Activated CD8-positive, alpha-beta memory T cell treated with anti-CD3 and anti-CD28 coated beads for 4 hours (primary cell): ENCODE results near the gene SLC6A13.
"Not testable (repeated sequence)": the region's sequence is repeated elsewhere in the genome, so short reads cannot be mapped to it uniquely, and the experiment has no call there.

Source experiments
- DNase-seq, 2 donors: peaks; one replicate each; pipeline ENCODE4 v3.0.0-alpha.2; 2020; ENCODE audit warnings: low read depth in 2 of 2

The SLC6A13 gene

DNA sequence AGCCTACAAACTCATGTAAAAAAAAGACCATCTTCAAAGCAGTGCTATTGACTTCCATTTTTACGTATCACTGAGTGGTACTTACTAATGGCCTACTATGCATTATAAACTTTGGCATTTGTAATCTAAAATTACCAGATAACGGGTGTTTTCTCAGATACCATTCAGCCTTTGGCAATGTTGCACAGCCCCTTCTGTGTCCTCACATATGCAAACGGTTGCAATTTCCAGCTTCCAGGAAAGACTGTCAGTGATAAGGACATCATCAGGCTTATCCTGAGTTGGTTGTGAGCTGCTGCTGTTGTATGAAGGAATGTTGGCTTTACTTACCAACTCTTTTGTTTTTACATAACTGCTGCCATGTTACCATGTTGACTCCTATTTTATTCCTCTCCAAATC is 1.6 kb upstream of the SLC6A13 start:
- DNase-seq, result no peak

DNA sequence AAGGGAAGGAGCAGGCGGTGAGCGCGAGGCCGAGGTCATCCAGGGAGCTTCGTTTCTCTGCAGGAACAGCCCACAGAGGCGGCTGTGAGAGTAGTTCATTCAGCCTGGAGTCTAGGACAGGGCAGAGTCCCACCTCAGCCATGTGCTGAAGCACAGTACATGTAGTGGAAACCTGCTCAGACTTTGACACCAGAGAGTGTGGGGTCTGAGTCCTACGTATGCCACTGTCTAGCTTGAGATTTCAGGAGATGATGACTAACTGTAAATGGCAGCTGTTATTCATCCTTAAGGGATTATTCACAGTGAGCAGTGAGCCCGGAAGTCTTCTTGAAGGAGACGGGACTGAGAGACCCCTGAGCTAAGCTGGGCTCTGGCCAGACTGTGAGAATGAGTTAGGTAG is 938 bp upstream of the SLC6A13 start:
- no peak for DNase-seq

DNA sequence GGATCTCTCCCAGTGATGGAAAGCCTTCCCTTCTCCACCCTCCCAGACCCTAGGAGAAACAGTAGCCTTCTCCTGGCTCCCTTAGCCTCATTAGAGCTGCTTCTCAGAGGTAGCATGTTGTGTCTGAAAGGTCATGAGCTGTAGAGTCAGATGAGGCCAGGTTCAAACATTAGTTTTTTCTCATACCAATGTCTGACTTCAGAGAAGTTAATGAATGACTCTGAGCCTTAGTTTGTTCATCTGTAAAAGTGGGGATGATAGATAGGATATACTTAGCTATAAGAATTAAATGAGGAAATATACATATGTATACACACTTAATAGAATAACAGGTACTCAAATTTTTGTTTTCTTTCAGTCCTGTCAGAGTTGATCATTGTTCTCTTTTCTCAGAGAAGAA is 523 bp downstream of the SLC6A13 start:
- no peak for DNase-seq

DNA sequence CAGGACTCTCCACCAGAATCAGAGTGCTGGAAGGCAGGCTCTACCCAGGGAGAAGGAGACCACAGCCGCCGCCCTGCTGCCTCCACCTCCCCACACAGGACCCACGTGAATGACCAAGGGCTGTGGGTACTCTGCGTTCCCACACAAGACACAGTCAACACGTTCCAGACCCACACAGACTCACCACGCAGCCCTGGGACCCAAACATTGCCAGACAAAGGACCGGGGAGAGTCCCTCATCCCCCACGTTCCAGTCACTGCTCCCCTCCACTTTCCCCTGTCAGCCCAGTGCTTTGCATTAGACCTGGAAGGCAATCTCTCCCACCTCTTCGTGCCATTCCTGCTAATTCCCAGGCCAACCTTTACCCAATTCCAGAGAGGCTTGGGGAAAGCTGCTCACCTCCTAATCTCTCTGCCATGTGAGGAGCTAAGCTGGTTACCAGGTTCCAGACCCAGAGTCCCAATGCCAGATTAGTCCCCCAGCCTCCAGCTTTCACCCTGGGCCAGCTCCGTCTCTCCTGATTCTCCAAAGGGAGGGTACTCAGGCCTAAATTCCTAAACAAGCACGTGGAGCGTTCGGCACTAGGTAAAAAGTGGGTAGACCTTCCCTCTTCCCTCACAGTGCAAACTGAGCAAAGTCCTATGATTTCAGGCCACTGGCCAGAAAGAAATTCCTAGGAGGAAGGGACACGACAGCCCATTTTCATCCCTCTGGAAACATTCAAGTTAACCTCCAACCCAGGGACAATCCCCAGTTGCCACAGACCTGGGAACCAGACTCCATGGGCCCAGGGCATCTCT is 4.9 kb downstream of the SLC6A13 start:
- DNase-seq, result no peak

DNA sequence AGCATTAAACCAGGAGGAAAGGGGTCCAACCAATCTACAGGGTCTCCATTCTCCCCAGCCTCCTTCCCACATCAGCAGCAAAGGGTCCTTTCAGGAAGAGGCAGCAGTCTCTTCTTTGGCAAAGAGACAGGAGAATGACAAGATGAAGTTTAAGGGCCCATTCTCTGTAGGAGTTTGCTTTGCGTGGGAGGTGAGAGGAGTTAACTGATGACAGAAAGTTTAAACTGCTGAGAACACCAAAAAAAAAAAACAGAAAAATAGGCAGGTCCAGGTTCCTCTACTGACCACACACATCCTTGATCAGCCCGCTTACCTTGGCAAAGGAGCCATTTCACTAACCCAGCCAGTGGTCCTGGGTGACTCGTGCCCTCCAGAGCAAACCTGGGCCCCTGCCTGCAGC is 5.7 kb downstream of the SLC6A13 start:
- DNase-seq, result no peak

DNA sequence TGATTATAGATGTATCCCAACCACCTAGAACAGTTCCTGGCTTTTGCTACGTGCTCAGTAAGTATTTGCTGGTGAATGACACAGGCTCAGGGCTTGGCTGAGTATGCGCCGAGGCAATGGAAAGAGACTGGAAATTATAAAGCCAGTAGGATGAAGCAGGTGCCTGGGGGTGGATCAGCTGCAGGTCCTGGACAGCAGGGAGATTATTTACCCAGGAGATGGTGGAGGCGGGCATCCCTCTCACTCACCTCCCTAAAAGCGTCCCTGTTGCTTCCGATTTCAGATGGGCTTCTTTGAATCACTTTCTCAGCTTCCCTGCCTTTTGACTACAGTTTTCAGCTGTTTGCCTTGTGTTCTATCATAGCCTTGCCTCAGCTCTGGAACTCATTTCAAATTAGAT is 6.4 kb downstream of the SLC6A13 start:
- no peak for DNase-seq

DNA sequence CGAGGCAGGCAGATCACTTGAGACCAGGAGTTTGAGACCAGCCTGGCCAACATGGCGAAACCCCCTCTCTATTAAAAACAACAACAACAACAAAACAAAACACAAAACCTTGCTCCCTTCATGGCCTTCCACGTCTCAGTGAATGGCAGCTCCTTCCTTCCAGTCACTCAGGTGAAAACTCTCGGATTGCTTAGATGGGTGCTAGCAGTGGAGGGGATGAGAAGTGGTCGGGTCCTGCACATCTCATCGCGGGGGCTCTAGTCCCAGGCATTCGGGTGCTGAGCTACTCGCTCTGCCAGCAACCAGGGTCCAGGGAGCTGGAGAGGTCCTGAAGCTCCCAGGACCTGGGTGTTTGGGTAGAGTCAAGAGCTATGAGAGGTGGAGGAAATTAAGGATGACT is 7.7 kb downstream of the SLC6A13 start:
- no peak for DNase-seq

DNA sequence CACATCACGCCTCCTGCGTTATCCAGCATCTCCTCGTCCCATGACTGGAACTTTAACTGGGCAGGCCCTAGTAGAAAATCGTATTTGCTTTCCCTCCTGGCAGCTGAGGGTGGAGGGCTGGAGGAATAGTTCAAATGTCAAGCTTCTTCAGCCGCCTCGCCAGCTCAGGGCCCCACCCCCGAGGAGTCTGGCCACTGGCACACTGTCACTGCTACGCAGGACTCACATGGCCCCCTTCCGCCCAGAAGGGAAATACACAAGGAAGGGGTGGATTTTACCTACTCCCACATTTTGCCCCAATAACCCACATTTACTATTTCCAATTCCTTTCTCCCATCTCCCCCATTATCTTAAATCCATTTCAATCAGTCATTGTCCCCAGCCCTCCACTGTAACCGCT is 8.6 kb downstream of the SLC6A13 start:
- no peak for DNase-seq

DNA sequence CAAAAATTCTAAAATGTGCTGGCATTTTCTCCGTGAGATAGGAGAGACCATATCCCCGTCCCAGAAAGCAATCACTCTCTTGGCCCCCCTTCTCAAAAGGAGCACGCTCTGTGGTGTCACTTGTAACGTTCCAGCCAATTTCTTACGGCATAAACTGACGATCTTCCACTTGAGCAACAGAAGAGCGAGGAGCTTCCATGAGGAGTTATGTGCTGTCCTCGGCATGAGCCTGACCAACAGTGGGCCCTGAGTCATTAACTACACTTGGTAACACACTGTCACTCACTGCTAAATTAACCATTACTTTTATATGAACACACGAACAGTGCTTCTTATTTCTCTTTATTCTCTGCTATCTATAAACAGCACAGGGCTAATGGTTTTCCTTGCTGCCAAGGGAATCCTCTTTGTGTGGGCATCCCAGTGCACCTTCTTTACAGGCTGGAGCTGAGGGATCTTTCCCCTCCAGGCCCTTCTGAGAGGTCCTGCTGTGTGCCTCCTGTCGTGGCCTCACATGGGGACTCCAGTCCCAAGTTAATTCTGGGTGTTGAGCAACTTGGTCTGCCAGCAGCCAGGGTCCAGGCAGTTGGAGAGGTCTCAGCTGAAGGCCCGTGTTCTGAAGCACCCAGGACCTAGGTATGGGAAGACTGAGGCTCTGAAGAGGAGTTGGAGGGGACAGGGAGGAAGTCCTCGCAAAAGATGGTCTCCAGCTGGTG is 9.4 kb downstream of the SLC6A13 start:
- no peak for DNase-seq

DNA sequence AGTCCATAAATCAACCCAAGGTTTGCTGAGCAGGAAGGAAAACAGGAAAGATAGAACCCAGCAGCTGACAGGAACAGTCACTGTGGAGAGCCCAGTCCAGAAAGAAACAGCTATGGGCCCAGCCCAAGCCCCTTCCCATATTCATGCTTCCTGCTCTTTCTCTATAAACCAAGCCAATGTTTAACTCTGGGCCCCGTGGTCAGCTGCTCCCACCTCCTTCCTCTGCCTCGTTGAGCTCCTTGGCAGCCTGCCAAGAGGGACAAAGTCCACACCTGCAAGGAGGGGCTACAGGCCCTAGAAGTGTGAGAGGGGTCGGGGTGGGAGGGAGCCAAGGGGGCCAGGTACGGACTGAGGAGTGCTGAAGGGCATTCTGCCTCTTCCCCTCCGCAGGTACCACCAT is 10.0 kb downstream of the SLC6A13 start:
- no peak for DNase-seq

DNA sequence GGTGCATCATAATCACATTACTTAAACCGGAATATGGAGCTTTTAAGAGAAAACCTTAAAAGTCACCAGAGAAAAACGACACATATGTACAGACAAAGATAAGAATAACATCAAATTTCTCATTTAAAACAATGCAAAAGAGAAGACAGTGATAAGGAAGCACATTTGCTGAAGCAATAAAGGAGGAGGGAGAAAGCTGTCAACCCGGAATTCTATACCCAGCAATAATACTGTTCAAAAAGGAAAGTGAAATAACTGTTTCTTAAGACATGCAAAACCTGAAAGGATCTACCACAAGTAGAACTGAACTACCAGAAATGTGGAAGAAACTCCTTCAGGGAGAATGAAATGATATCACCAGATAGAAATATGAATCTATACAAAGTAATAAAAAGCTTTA is 15.4 kb downstream of the SLC6A13 start:
- no peak for DNase-seq

DNA sequence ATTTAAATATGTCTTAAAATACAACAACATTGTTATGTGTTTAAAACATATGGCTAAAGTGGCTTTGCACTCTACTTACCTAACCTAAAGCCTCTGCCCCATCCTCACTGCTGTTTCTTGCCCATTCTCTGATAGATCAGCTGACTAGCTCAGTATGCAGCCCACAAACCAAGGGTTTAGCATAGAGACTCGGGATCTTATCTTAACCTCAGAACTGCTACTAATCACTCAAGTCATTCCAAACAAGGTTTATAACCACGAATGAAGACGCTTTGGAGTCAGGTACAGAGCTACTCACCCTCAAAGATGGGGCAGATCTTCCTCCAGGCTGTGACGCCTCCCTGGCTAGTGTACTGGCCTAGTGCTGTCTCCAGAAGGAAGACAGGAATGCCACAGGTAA is 19.3 kb downstream of the SLC6A13 start:
- no peak for DNase-seq

DNA sequence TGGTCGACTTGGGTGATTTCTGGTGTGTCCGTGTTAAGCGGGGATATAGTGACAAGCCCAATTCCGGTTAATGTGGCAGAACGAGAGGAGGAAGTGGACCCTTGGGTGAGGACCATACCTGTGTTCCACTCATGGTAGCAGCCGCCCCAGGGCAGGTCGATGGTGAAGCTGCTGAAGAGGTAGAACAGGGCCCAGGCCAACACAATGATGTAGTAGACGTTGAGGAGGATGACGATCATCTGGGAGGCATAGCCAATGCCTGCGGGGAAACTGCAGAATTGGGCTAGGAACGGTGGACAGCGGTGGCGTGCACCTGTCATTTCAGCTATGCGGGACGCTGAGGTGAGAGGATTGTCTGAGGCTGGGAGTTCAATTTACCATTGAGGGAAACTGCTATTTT is 20.1 kb downstream of the SLC6A13 start:
- no peak for DNase-seq

DNA sequence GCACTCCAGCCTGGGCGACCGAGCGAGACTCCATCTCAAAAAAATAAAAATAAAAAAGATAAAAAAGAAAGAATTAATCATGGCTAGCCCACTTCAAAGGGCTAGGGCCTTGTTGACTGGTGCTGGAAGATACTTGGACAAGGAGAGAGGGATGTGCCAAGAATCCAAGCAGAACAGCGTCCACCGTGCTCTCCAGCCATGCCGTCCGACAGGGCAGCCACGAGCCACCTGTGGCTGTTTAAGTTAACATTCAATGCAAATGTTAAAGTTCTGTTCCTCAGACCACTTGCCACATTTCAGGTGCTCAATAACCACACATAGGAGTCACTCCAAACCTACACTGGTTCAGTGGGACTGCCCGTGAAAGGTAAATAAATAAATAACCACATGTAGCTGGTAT is 21.4 kb downstream of the SLC6A13 start:
- no peak for DNase-seq

DNA sequence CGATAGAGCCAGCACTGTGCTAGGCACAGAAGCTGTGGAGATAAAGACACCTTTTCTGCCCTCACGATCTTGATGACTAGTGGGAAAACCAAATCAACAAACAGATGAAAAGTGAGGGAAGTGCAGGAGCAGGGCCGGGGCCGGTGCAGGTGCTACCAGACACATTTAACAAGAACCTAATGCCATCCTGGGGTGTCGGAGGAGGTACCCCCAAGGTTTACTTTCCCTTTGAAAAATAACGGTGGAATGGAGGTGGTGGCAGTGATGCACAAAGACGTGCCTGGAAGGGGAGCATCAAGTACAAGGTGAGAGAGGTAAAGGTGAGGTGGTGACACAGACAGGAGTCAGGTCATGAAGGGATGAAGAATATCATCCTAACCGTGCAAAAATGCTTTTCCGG is 22.1 kb downstream of the SLC6A13 start:
- no peak for DNase-seq

DNA sequence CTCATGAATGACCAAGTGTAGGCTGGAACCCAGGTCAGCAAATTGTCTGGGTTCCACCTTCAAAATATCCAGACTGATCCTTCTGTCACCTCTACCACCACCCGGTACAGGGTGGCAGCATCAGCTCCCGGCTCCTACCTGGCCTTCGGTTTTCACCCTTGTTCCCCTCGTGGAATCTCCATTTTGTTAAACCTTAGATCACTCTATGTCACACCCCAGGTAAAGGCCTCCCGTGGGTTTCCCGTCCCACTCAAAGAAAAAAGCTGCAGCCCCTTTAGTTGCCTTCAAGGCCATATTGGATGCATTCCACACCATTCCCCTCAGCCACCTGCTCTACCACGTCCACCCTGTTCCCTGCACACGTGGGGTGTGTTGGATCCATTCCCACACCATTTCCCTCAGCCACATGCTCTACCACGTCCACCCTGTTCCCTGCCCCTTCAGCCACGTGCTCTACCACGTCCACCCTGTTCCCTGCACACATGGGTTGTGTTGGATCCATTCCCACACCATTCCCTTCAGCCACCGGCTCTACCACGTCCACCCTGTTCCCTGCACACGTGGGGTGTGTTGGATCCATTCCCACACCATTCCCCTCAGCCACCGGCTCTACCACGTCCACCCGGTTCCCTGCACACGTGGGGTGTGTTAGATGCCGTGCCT is 23.8 kb downstream of the SLC6A13 start:
- no peak for DNase-seq

DNA sequence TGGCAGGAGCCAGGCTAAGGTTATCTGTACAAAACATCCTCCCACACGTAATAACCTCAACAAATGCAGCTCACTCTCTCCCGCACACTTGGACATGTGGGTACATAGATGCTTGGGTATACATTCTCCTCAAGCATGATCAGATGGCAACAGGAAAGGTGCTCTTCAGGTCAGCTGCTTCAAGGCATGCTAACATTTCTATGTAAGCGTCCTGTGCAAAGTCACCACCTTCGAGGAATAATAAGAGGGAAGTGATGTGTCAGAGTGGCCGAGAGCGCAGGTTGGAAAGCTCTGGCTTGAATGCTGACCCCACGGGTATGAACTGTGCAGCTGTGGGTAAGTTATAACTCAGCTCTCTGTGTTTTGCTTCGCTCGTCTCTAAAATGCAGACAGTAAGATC is 24.5 kb downstream of the SLC6A13 start:
- no peak for DNase-seq

DNA sequence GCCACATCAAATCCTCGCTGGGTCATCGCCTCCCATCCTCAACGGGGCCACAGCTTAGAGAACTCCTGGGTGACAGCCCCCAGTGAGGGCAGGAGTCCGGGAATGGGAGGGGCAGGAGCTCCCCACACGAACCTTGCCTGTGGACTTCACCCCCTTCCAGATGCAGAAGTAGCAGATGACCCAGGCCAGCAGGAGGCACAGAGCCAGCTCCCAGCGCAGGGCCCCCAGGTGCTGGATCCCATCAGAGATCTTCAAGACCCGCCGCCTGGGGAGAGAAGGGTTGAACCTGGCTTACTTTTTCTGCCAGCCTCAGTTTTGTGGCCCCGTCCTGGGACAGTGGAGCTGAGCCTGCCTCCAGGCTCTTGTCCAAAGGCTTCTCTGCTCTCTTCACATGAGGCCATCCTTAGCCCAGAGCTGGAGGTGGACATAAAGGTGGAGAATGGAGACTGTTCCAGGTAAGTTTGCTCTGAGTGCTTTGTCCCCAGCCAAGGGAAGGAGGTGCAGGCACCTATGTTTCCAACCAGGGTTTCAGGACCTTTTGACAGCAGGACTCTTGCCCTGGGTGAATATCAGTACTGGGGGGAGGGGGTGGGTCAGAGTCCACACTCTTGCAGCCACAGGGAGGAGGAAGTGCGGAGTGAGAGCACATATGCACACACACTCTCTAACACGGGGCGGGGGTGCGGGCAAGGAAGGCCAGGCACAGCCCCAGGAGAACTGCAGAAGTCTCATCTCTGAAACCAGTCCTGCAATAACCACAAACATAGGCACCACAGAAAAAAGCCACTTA is 25.4 kb downstream of the SLC6A13 start:
- DNase-seq, result no peak

DNA sequence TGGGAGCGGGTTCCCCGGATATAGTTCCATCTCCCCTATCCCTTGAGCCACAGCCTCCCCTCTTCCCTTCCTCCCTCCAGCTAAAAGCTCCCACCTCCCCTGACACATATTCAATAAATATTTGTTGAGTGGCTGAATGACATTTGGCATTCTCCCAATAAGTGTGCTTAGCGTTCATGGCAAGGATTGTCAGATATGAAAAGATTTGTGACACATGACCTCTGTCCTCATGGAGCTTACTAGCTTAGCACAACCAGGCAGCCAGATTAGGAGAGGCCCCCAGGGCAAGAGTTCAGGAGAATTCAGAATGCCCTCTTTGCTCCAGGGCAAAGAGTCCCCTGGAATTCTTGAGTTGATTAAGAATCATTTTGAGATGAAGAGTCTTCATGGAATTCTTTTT is 26.2 kb downstream of the SLC6A13 start:
- no peak for DNase-seq

DNA sequence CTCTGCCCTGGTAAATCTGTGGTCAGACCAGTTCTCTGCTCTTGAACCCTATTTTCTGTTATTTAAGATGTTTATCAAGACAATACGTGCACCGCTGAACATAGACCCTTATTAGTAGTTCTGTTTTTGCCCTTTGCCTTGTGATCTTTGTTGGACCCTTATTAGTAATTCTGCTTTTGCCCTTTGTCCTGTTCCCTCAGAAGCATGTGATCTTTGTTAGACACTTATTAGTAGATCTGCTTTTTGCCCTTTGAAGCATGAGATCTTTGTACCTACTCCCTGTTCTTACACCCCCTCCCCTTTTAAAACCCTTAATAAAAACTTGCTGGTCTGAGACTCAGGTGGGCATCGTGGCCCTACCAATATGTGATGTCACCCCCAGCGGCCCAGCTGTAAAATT is 26.7 kb downstream of the SLC6A13 start:
- DNase-seq, result not testable (repeated sequence)

DNA sequence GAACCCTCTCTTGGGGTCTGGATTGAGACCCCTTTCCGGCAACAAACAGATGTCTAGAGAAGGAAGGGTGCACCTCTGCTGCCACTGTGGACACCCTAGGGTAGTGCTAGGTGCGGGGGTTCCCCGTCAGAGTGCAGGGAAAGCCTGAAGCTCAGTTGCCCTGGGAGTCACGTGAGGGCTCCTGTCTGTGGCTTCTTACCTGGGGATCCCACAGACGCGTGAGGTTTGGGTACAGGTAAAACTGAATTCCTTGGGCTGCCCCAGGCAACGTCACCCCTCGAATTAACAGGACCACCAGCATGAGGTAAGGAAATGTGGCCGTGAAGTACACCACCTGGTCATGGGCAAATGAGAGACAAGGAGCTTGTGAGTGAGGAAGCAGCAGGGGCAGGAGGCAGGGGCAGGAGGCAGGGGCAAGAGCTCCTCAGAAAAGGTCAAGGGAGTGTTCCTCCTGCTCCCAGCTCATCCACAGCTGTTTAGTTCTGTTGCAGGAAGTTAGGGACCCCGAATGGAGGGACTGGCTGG is 27.7 kb downstream of the SLC6A13 start:
- no peak for DNase-seq

DNA sequence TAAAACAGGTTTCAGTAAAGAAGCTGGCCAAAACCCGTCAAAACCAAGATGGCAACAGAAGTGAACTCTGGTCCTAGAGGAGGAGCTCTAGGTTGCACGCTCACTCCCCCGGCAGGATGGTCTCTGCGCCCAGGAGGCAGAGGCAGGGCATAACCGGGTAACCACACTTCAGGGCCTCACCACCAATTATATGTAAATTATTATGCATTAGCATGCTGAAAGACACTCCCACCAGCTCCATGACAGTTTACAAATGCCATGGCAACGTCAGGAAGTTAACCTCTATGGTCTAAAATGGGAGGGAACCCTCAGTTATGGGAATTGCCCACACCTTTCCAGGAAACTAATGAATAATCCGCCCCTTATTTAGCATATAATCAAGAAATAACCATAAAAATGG is 28.6 kb downstream of the SLC6A13 start:
- DNase-seq, result no peak
